Measurements from ENCODE around the gene CSTF1.
"Not testable (repeated sequence)": the region's sequence is repeated elsewhere in the genome, so short reads cannot be mapped to it uniquely, and the experiment has no call there.

The CSTF1 gene

DNA sequence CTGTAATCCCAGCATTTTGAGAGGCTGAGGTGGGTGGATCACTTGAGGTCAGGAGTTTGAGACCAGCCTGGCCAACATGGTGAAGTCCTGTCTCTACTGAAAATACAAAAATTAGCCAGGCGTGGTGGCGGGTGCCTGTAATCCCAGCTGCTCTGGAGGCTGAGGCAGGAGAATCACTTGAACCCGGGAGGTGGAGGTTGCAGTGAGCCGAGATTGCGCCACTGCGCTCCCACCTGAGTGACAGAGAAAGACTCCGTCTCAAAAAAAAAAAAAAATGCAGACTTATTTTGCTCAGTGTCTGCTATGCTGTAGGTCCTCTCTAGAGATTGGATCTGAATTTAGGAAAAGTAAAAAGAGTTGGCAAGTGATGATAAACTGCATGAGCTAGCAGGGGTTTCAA, 18.8 kb downstream of the CSTF1 start:
- not testable (repeated sequence) for DNase-seq

DNA sequence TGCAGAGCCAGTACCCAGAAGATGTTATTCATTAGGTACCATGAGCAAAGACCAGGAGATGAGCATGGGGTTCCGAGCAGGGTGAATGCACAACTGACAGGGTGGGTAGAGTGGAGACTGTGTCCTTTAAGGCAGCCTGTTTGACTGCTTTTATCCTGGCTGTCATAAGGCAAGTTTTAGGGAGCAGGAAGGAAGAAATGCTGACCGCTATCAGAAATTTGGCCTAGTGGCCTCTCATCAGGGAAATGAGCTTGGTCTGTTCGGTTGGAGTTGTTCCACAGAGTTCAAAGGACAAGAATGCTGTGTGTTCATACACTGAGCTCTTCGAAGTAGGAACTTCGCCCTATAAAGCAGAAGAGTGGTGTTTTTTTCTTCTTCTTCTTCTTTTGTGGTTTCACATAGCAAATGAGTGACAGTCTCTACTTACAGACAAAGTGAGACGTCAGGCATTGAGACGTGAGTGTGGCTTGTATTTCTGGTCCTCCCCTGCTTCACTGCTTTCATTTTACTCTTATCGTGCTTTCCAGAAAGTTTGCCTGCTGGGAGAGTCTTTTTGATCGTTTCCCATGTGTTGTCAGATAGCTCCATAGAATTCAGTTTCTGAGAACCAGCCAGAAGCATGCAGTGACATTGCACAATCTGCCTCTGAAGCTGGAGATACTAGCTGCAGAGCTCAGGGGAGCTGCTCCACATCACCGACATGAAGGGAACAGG, 19.5 kb downstream of the CSTF1 start, which contains the start of gene CASS4:
Gene CASS4 (plus strand): TSS at position 502 of the 714 bp plus-strand sequence. CDS start 199 bp downstream, at position 701.
- DNase-seq, result no peak

DNA sequence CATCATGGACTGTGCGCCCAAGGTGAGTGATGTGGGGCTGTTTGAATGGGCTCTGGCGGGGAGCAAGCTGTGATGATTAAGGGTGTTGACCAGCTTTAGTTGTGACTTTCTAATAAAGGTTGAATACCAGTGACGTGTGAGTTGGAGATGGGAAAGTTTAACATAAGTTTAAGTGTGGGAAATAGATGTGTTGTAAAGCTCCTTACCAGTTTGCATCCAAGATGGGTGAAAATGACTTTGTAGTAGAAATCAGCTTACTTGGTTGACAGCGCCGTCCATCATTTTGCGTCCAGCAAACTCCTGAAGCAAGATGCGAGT, 20.0 kb downstream of the CSTF1 start:
- no peak for DNase-seq

DNA sequence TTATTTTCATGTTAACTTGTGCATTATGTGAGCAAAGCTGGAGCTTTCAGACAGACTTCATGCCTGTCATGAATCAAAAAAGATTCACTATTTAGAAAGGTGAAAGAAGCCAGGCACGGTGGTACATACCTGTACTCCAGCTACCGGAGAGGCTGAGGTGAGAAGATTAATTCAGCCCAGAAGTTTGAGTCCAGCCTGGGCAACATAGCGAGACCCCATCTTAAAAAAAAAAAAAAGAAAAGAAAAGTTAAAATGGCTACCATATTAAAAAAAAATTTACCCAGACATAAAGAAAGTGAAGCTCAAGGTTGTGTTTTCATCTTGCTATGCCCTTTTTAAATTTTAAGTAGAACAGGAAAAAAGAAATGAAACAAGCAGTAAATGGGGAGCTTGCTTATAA, 20.5 kb downstream of the CSTF1 start:
- DNase-seq, result no peak

DNA sequence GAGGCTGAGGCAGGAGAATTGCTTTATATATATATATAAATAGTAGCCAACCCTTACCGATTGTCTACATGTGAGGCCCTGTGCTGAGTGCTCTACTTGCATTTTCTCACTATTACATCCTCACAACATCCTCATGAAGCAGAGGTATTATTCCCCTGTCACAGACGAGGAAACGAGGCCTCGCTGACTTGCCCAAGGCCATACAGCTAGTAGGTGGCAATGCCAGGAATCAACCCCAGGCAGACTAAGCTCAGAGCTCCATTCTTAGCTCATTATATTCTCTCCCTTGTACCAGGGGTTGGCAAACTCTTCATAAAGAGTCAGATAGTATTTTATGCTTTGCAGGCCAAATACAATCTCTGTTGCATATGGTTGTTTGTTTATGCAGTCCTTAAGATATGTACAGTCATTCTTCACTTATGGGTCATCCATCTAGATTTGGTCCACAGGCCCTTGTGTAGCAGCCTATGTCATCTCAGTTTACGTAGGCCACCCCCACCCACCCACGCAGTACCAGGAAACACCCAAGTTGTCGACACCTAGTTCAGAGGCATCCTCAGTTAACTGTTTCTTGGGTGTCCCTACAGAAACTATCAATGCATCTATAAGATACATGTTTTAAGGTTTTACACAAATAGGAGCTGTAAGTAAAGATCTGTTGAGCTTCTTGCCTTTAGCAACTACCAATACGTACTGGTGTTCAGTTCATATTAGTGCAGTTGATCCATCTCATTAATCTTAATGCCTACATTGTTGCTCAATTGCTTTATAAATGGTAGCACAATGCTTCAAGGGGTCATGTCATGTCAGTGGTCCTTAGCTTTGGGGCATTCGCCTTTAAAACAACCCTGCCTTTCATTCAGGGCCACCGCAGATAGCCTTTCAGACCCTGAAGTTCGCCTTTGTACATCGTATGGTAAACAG, 22.7 kb downstream of the CSTF1 start:
- DNase-seq, result no peak

DNA sequence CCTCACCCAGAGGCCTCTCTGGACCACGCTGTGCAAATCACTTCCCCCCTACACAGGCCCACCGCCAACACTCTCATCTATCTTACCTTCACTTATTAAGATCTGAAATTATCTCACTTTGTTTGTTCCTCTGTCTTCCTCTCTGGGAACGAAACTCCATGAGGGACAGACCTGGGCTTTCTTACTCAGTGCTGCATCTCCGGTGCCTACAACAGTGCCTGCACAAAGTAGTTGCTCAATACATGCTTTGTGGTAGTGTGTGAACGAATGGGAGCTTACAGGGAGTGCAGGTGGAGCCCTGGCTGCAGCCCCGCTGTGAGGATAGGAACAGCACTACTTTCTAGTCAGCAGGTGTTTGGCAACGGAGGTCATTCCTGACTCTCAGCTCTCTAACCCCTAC, 25.0 kb downstream of the CSTF1 start:
- DNase-seq, result no peak

DNA sequence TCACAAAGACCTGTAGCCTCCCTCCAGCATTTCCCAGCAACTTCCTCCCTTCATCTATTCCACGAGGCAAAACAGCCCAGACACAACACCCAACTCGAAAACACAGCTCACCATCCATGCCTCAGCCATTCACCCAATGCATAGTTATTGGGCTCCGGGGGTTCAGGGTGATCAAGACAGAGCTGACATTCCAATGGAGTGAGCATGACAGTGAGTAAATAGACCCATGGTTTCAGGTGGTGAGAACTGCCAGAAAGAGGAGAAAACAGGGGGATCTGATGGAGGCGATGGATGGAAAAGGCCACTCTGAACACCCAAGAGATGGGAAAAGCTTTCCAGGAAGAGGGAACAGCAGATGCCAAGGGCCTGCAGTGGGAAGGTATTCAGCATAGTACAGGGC, 25.5 kb downstream of the CSTF1 start:
- no peak for DNase-seq

DNA sequence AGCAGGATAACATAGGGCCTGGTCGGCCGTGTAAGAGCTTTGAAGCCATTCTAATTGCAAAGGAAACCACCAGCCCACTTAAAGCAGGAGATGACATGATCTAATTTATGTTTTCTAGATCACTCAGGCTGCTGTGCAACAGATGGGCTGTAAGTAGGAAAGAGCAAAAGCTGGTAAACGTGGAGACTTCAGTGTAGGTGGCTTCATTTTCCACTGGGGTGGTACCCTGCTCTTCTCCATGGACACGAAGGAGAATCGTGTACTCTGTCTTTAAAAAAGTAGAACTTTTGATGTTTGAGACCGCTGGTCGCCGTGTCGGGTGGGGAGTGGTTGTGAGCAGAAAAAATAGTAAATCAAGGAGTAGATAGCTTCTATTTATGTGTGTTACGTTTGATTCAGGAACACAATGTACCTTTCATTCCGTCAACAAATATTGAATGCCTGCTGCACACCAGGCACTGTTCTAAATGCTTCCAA, 26.0 kb downstream of the CSTF1 start:
- no peak for DNase-seq

DNA sequence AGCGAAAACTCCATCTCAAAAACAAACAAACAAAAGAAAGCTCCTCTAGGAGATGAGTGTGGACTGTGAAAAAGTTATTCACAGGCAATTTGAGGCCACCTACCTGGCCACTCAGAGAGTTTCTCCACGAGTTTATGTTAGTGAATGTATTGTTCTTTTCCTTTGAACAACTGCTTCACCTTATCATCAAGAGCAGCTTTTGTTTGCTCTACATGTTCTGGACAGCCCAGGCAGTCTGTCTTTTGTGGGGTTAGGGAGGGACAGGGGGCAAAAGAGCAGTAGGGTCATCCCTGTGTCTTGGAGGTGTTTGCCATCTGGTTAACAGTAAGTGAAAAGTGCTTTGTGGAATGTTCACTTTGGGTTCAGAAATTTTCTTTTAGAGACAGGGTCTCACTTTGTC, 27.6 kb downstream of the CSTF1 start:
- no peak for DNase-seq

DNA sequence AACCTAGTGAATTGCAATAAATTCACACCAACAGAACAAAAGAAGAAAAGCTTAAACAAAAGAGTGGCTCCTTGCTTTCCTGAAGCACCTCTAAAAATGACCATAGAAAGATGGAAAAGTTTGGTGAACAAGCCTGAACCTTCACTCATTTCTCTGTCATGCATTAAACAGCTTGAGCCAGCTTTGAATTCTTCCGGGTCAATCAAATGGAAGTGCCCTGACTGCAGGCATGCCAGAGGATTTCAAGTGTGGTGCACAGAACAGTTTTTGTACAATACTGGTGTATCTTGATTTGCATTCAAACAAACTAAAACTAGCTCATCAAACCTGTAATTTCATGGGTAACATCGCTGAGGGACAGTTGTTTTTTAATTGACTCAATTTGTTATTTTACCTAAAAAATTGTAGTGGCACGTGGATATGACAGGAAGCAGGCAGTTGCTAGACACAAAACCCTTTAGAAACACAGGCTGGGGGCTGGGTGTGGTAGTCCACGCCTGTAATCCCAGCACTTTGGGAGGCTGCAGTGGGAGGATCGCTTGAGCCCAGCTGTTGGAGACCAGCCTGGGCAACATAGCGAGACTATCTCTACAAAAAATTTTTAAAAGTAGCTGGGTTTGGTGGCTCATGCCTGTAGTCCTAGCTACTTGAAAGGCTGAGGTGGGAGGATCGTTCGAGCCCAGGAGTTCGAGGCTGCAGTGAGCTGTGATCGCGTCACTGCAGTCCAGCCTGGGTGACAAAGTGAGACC, 28.7 kb downstream of the CSTF1 start:
- no peak for DNase-seq

DNA sequence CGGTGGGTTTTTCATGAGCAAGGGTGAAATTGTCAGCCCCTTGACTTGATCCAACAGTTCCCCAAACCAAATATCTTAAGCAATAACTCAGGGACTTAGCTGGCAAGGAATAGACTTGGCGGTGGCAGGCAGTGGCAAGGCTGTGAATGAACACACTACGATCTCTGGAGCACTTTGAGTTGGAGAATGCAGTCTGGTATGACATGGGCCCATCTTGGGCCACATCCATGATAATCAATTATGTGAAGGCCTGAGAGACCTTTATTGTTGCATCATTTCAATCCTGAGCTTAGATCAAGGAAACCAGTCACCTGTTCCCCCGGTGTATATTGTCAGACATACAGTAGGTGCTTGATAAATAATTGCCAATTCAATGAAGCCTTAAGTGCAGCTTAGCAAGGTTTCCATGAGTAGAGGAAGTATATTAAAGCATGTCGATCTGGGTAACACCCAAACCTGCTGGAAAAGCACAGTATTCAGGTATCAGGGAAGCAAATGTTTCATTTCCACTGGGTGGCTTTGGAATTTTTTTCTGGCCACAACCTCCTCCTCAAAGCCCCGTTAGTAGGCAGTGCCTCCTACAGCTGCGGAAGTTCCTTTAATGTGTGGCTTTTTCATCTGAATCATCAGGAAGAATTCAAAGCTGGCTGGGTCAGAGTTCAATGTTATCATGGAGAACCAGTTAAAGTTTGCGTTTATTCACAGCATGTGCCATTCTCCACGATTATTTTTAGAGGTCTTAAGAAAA, 29.8 kb downstream of the CSTF1 start:
- no peak for DNase-seq

DNA sequence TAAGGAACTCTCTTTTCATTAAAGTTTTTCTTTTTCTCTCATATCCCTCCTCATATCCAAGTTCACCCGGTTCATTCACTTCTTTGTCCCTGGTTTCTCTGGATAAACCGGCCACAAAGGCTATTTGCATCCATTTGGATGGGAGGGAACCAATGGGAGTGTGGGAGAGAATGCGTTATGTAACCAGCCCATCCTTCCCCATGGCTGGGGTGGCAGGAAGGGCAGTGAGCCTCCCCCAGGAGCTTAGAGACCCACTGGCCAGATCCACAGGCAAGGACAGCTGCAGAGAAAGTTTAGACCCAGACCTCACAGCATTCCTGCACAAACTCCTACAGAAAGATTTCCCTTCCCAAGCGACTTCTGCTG, 30.4 kb downstream of the CSTF1 start:
- no peak for DNase-seq

DNA sequence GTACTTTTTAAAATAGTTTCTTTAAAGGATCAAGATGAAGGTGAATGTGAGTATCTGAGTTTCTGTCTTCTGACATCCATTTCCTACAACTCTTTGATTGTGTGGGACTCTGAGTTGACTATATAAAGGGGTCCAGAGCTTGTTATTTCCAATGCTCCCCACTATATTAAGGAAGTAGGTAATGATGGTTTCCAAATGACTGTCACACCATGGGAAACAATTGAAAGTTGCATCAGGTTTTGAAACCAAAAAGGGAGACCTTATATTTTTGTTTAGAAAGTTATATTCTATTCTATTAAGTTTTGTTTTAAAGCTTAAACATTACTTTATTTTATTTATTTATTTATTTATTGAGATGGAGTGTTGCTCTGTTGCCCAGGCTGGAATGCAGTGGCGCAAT, 30.8 kb downstream of the CSTF1 start:
- DNase-seq, result no peak

DNA sequence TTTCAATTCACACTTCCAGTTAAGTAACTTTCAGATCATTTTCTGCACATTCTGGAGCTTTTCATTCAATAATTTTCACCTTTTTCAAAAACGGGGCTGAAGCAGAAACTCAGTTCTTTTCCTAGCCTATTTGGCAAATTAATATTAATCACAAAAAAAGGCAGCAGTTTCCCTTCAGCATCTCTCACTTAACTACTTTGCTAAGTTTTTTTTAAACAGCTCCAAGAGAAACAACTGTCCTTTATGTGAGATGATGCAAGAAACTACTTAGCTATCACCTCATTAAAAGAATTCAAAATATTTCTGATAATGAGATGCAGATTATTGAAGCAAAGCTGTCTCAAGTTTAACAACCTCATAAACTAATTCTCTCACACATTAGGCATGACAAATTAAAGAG, 31.4 kb downstream of the CSTF1 start:
- no peak for DNase-seq

DNA sequence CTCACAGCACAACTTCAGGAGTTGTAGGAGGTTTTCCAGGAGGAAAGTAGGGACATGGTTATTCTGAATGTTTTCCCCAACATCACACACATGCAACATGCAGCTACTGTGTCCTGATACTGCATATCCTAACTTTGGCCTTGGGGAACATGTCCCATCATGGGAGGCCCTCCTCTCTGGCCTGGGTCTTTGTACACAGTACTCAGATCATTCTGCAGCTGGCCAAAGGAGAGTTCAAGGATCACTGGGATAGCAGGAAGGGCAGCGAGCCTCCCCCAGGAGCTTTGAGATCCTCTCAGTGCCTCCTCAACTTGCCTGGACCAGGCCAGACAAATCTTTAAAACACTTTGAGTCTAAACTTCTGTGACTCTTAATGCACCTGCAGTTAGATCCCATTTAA, 32.5 kb downstream of the CSTF1 start:
- no peak for DNase-seq

DNA sequence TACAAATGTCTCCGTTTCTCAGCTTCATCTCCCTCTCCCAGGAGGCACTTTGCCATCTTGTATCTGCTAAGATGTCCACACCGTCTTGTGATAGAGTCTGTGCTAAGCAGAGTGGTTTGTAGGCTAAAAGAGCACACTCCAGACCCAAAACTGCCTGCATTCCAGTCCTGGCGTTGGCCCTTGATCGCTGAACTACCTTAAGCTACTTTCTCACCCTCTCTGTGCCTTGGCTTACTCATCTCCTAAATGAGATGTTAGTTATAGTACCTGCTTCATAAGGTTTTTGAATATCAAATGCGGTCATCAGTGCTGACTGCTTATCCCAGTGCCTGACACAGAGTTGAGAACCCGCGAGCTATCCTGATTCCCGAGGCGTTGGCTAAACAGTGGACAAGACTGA, 33.6 kb downstream of the CSTF1 start:
- no peak for DNase-seq

DNA sequence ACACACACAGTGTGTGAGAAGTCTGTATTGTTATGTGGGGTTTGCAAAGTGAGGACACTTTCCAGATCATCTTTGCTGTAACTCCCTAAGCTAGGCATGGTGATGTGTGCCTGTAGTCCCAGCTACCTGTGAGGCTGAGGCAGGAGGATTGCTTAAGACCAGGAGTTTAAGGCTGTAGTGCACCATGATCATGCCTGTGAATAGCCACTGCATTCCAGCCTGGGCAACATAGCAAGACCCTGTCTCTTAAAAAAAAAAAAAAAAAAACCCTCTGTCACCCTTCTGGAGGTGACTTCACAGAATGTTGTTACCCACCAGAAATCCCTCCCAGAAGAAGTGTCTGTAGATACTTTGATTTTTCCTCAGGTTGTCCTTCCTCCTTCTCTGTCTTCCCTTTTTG, 34.5 kb downstream of the CSTF1 start:
- no peak for DNase-seq

DNA sequence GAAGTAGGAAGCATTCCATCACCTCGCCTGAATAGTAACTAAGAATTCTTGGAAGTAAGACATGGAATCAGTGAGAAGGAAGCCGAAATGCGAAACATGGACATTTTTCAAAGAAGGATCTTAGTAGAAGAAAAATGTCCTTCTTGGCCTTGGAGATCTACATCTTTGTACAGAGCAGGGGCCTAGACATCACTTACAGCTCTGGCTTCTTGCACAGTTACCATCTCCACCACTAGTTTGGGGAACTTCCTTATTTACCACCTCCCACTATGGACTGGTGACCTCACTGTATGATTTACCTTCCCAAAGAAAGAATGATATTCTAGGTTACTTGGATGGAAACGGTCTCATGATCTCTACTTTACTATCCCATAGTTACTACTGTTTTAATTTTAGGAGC, 35.4 kb downstream of the CSTF1 start:
- no peak for DNase-seq

DNA sequence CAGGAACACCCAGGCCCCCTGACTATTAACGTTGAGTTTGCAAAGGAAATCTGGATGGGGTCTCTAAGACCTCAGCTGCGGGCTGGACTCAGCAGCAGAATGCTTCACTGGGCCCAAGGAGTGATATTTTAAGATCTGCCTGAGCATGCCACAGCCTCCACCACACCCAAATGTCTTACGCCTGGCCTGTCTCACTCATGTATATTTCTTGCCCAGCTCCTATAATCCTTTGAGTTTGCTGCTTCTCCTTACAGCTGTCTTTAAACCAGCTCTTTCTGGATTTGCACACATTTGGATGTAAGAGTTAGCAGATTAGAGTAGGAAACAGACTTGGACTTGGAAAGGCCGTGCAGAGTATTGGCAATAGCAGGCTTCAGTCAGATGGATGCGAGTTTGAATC, 36.0 kb downstream of the CSTF1 start:
- DNase-seq, result no peak

DNA sequence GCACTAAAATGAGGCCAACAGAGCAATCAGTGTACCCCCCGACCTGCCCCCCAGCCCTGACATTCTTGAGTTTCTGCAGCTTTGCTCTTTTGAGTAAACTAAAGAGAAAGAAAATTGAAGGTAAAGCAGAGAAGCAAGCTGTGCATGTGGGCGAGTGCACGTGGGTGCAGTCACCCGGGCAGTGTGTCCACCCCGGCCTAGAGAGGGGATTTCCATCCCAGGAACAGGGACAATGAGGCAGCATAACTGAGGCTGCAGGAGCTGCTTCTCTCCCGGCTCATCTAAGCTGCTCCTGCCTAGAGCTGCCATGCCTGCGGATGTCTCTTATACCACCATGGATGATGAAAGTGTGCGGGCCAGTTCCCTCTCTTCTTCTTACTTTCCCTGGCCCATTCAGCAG, 36.4 kb downstream of the CSTF1 start:
- DNase-seq, result no peak

DNA sequence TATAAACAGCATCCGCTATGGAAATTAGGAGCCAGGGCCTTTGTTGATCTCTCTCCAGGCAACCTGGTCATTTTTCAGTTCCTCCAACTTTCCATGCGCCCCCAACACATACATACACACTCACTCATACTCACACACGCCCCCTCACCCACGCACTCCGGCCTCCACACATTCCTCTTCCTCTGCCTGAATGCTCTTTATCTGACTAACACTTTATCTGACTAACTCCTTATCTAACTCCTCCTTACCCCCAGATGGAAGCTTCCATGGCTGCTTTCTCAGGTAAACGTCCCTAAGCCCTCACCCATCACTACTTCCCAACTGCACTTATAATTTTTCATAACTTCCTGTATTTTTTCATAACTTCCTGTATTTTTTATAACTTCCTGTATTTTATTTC, 37.1 kb downstream of the CSTF1 start:
- no peak for DNase-seq

DNA sequence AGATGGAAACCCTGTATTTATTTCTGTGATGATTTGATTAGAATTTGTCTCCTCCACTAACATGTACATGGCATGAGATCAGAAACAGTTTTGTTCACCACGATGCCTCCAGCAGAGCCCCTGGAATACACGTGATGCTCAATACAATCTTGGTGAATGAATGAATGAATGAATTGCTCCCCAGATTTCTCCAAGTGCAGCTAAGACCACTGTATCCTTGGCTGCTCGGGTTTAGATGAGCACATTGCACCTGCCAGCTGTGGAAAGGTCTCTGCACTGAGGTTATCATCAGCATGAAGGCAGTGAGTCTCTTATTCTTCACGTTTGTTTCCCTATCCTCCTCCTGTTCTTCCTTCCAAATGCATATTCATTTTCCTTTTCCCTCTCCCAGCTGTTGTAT, 37.5 kb downstream of the CSTF1 start:
- no peak for DNase-seq

DNA sequence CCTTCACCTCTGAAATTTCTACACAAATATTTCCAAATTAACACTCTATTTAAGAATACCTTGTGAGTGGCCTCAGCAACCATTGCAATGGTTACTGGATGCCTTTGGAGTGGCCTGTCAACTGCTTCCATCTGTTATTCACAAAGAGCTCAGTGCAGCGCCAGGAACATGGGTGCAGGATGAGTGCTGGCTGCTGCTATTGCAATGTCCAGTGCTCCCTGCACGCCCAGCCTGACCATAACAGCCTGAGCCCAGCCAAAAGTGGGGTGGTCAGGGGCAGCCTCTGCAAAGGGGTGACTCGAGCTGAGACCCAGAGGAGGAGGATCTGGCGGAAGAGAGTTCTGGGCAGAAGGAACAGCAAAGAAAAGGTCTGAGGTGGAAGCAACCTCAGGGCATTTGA, 38.0 kb downstream of the CSTF1 start:
- no peak for DNase-seq
